GM18870 (cell line): ENCODE results near the gene DIPK1B.

Experiments used
- ATAC-seq: cut with Tn5 transposase; IDR thresholded peaks from one replicate; pipeline ENCODE4 v1.9.1; 2021; ENCODE audit warnings: moderate library complexity; ENCODE audit not compliant: unreplicated experiment

DIPK1B gene

DNA sequence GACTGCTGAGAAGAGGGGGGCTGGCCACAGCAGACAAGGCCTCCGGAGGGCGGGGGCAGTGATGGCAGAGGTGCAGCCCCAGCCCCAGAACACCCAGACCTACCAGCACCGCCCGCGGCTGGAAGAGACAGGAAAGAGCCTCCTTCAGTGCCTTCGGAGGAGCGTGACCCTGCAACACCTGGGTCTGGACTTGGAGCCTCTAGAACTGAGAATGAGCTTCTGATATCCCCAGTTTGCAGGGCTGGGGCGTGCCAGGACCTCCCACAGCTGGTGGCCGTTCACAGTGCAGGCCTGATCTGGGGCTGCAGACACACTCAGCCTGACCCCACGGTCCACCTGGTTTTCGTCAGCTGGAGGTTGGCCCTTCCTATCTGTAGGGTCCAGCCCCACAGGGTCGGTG is 21.2 kb downstream of the DIPK1B start:
- no peak for ATAC-seq

DNA sequence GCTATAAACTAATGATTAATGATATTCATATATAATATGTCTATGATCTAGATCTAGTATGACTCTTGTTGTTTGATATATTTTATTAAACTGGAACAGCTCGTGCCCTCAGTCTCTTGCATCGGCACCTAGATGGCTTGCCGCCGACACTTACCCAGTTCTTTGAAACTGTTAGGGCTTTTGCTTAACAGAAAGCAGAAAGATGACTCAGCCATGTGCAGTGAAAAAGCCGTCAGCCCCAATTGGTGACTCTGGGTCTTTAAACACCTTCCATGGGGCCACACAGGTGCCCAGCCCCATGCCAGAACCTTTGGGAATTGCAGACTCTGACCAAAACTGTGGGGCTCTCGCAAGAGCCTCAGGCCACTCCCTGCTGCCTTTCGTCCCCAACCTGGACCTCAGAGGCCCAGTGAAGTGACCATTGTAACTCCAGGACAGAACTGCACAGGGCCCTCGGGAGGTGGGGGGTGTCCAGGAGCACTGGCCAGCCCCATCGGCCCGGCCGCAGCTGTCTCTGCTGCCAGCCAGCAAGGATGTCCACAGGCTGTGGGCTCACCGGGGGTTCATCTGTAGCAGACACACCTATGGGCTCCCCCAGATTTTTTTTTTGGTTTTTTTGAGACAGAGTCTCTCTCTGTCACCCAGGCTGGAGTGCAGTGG is 22.6 kb downstream of the DIPK1B start:
- no peak for ATAC-seq

DNA sequence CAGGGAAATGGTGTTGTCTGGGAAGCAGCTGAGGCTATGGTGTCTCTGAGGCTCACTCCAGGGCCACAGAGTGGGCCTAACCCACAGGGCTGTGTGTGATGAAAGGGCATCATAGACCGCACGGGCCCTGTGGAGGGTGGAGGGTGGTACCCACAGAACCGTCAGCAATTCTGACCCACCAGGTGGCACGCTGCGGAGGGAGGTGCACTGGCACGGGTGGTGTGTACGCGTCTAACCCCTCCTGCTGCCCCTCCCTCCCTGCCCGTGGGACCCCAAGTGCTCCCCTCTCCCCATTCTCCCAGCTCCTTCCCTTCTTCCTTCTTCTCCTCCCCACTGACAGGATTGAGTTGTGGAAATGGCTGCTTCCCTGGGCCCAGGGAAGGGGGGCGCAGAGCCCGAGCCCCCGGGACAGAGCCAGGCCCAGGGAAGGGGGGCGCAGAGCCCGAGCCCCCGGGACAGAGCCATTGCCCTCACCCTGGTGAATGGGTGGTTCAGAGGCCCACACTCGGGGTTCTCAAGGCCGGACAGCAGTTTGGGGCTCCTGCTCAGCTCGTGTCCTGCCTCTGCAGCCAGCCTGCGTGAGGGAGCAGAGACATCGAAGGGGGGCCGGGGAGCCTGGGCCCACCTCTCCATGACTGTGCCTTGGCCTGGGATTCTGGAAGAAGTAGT is 23.6 kb downstream of the DIPK1B start:
- no peak for ATAC-seq

DNA sequence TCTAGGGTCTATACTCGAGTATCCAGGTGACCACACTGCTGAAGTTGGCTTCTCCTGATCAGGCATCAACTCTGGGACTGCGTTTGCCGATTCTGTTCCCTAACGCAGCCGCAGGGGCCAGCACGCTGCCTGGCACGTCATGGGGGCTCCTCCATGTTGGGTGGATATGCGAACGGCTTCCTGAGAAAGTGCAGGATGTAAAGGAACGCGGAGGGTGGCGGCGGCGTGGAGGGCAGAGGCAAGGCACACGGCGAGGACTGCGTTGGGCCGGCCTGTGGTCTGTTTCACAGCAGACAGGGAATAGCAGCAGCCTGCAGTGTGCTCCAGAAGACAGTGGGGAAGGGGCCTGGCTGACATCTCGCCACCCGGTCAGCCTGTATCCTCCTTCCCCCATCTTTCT is 26.6 kb downstream of the DIPK1B start:
- ATAC-seq: no peak

DNA sequence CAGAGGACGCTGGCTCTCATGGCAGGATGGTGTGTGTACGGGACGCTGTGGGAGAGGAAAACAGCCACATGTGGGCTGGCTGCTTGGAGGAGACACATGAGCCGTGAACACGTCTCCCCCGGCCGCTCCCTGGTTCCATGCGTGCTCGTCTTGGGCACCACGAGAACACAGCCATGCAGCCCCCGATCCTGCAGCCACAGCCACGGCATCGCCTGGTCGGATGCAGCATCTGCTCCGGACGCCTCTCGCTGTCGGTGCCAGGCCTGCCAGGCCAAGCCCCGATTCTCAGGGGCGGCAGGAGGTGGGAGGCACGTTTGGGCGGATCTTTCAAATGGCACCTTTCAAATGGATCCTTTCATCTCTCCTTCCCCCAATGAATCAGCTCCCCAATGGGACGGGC is 27.1 kb downstream of the DIPK1B start:
- ATAC-seq: no peak

DNA sequence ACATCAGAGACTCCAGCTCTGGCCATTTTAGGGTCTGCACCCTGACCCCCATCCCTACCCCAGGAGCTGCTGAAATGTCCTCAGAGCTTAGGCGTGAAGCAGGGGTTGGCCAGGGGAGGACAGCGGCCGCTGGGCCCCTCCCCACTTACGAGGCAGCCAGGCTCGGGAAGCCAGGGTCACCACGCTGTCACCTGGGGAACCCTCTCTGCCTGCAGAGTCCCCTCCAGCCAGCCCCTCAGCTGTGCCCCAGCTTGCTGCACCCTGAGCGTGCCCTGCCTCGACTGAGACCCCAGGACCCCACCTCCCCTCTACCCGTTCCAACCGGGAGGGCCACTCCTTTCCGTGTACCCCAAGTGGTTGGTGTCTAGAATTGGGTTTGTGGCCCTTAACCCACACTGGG is 27.7 kb downstream of the DIPK1B start:
- no peak for ATAC-seq

DNA sequence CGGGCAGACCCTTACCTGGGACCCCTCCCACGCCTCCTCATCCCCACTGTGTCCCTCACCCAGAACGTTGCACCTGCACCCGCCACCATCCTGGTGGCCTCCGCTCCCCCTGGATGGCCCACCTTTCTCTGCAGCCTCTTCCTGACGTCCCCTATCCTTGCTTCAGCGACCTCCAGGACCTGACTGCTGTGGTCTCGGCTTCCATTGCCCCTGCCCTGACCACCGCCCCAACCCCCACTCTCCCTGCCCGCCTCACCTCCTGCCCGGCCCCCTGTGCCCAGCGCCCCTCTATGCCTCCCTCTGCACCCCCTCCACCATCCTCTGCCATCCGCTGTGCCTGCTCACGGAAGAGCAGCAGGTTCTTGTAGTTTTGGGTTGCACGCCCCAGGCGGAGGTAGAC is 28.1 kb downstream of the DIPK1B start:
- ATAC-seq: no peak

DNA sequence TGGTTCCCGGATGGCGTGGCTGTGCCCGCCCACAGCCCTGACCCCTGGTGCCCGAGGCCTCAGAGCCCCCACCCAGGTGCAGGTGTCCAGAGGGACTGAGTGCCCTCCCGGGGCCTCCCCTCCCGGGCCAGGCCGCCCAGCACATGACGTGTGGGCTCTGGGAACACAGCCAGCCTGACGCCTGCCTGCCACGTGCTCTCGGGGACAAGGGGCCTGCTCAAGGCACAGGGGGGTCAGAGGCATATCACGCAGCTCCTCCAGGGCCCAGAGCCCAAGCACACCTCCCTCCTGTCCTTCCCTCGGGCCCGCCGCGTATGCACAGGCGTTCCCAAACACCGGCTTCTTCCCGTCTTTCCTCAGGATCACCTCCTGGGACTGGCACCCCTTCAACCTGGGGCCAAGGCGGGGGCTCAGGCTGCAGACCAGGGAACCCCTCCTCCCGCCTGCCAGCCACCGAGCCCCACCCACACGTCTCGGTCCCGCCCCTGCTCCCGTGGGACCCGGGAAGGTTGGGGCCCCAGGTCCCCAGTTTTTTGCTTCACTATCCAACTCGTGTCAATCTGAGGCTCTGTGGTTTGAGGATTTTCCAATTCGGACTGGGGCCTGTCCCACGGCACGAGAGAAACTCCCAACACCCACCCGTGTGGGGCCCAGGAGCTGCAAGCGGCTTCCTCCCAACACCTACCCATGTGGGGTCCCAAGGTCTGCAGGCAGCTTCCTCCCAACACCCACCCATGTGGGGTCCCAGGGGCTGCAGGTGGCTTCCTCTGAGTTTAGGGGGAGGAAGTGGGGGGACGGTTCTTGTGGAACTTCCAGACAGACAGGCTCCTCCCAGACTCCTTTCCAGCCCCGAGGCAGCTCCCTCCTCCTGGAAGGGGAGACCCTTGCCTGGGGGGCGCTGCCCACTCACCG is 28.9 kb downstream of the DIPK1B start:
- no peak for ATAC-seq

DNA sequence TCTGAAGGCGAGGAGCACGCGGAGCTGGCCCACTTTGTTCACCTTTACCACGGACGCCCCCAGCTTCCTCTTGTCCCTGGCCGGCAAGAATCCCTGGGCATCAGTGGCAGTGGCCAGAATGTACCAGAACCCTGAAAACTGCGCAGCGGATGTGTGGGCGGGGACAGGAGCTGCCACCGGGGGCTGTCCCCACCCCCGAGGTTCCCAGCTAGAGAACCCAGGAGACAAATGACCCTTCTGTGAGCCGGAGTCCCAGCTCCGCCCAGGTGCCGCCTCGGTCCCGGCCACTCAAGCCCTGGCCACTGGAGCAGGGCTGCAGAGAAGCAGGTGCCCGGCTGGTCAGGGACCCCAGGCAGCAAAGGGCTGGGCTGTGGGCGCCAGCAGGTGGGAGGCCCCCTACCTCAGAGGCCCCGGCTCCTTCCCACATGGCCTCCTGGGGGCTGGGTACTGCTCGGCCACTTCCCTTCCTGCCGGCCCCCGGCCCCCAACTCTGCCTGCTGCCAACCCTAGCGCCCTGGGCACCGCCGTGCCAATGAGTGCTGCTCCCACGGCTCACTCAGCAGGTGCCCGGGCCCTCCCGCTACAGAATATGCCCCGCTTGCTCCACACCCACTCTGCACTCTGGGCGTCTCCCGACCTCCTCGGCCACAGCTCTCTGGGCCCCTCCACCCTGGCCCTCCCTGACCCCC is 29.7 kb downstream of the DIPK1B start:
- no peak for ATAC-seq

DNA sequence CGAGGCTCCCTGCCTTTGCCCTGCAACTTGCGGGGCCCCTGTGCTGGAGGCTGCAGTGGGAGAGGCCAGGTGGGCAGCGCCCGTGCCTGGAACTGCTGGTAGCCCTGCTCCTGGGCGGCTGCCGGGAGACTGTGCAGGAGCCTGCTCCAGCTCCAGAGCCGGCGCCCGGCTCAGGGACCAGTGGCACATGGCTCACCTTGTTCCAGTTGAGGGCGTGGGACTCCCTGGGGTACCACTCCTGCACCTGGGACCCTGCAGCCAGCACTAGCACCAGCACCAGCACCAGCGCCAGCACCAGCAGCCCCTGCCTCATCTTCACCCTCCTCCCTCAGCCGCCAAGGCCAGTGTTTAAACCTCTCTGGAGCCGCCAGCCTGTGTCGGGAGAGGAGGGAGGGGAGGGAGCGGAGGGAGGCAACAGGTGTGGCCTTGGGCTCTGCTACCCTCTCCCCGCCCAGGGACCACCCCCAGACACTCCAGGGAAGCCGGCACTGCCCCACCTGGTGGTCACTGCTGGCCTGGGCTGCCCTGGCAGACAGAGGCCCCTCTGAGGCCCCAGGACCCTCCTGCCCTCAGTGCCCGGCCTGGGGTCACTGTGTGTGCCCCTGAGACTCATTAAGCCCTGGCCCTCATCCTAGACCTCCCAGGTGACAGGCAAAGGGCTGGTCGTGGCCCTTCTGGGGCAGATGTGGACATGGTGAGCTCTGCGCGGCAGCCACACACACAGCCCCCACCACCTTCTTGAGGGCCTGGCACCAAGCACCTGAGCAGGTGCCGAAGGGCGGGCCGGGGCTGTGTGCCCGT is 30.4 kb downstream of the DIPK1B start, which contains the start of gene LCN10:
TSS of gene LCN10 (minus strand) at position 350 of the 801 bp plus-strand sequence. CDS start at position 313, 37 bp downstream.
- no peak for ATAC-seq

DNA sequence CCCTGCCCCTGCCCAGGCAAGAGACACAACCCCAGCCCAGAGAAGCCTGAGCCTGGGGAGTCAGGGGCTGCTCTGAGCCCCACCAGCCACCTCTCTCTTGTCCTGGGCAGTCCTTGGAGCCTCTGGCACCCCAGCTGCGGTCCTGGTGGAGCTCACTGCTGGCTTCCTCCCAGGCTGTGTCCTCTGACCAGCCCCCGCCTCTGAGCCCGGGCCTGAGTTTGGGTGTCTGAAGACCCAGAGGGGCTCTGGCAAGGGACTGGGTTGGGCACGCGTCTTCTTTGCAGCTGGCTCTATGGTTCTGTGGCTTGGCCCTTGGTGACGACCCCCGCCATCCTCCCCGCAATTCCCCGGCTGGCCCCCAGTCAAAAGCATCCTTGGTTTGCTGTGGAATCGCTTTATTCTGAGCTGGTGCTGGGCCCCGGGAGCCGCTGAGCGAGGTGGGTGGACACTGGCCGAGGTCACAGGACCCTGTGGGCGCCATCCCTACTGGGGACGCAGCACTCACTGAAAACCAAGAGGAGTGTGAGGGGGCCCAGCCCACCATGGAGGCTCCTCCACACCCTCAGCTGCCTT is 31.4 kb downstream of the DIPK1B start:
- no peak for ATAC-seq

DNA sequence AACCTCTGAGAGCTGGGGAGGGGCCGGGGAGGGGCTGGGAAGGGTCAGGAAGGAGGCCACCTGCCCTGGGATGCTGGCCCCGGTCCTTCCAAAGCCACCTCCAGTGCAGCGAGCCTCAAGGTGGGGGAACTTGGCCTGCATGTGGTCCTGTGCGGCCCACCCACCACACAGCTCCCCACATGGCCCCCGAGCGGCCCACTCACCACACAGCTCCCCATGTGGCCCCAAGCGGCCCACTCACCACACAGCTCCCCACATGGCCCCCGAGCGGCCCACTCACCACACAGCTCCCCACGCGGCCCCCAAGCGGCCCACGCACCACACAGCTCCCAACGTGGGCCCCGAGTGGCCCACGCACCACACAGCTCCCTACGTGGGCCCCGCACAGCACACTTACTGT is 32.4 kb downstream of the DIPK1B start:
- ATAC-seq: no peak

DNA sequence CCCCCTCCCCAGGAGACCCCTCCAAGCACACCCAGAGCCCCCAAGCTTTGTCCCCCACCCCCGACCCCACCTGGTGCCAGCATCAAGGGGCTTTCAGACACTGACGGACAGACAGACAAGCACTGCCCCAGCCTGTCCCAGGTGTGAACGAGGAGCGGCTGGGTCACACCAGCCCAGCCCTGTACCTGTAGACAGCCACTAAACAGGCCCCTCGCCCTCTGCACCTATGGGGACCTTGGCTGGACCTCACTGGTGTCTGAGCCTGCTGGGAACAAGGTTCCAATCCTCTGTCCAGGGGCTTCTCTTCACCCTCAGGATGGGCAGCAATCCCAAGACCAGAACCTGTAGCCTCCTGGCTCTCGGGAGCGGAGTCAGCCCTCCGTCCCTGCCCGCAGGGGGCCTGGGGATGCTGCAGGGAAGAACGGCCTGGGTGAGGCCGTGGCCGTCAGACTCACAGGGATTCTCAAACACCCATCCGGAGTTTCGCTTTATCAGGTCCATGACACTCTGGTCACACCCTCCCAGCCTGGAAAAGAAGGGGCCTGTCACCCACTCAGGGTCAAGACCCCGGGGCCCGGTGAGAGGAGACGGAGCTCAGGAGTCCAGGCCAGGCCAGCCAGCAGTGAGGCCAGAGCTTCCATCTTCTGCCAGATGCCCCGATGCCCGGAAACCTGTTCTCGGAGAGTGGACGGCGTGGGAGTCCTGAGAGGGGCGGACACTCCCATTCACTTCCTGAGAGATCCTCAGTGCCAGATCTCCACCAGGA is 33.2 kb downstream of the DIPK1B start:
- ATAC-seq: no peak

DNA sequence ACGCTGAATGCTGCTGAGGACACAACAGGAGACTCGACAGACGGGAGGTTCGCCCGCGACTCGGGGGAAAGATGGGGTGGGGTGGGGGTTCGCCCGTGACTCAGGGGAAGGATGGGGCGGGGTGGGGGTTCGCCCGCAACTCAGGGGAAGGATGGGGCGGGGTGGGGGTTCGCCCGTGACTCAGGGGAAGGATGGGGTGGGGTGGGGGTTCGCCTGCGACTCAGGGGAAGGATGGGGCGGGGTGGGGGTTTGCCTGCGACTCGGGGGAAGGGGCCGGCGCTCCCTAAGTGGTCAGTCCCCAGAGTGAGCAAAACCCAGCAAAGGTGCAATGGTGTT is 33.8 kb downstream of the DIPK1B start:
- no peak for ATAC-seq

DNA sequence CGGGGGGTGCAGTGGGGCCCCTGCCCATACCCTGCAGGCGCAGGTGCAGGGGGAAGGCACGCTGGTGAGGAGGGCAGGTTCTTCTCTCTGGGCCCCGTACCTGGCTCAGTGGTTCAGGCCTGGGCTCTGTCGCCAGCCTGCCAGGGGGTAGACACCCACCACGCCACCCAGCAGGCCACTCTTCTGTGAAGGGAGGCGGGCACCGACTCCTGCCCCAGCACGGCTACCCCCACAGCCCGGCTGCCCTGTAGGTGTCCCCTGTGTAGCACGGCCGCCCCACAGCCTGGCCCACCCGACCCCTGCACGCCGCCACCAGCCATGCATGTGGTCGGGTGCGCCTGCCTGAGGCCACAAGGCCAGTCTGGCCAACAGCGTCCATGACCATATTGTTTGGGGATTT is 34.2 kb downstream of the DIPK1B start:
- ATAC-seq: no peak

DNA sequence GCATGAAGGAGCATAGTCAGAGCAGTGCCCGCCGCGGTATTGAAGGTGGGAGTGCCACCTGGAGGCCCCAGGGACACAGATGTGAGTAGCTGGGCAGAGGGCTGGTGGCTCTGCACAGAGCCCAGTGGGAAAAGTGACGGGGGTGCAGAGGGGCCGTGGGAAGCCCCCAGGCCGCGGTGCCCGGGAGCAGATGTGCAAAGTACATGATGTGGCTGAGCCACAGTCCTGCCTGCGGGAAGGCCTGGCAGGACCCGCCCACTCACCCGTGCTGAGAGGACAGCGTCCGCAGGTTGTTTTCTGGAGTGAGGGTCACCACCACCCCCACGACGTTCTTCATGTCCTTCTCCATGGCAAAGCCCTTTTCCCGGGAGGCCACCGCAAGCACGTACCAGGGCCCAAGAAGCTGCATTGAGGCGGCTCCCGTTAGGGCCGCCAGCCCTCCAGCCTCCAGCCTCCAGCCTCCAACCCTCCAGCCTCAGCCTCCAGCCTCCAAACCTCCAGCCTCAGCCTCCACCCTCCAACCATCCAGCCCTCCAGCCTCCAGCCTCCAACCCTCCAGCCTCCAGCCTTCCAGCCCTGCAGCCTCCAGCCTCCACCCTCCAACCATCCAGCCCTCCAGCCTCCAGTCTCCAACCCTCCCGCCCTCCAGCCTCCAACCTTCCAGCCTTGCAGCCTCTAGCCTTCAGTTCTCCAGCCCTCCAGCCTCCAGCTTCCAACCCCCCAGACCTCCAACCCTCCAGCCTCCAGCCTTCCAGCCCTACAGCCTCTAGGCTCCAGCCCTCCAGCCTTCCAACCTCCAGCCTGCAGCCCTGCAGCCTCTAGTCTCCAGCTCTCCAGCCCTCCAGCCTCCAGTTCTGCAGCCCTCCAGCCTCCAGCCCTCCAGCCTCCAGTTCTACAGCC is 35.0 kb downstream of the DIPK1B start:
- ATAC-seq: no peak

DNA sequence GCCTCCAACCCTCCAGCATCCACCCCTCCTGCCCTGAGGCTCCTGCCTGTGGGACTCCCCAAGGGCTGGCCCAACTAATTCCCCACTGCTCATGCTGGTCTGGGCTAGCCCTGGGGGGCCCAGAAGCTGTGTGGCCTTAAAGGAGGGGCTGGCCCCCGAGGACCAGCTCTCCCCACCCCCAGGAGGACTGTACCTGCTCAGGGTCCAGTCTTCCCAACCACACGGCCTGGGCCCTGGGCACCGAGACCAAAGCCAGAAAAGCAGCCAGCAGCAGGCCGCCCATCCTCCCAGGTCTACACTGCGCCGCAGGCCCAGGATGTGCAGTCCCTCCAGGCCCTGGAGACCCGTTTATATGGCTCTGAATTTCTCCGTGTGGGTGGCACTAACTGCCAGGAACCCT is 35.8 kb downstream of the DIPK1B start, which contains the start of gene LCN6:
TSS of gene LCN6 (minus strand) at position 325 of the 400 bp plus-strand sequence. CDS start at position 283, 42 bp downstream.
- no peak for ATAC-seq
